Peyer's patch (tissue), 4 donors: ENCODE measurements around the gene SPRY2. TPM values are rescaled to one million over a fixed set of nuclear protein-coding genes. Genes with fewer than 3 reads are reported as not detected.

Experiments
- DNase-seq, 3 donors: peaks; one replicate each; pipeline ENCODE4 v3.0.0-alpha.2; 2017 to 2019
- H3K27ac ChIP-seq, 4 donors: fragments of 200-600 bp; sonication (generic); one replicate each; pipeline ENCODE4 v1.5.1; 2016 to 2019
- H3K27me3 ChIP-seq, 2 donors: fragments of 200-600 bp; sonication (generic); one replicate each; pipeline ENCODE4 v1.5.1; 2019
- H3K36me3 ChIP-seq, 3 donors: fragments of 200-600 bp; sonication (generic); one replicate each; pipeline ENCODE4 v1.5.1; 2016 to 2019
- H3K4me1 ChIP-seq, 4 donors: fragments of 200-600 bp; sonication (generic); one replicate each; pipeline ENCODE4 v1.5.1; 2016 to 2019
- H3K4me3 ChIP-seq, 4 donors: fragments of 200-600 bp; sonication (generic); 1 replicate in 3 of 4; 2 replicates in 1 of 4; pipeline ENCODE4 v1.5.1; 2016 to 2019; ENCODE audit warnings: mild to moderate bottlenecking in 1 of 4
- H3K9me3 ChIP-seq, 4 donors: fragments of 200-600 bp; sonication (generic); one replicate each; pipeline ENCODE4 v1.5.1; 2016 to 2019; ENCODE audit warnings: mild to moderate bottlenecking in 1 of 4
- CTCF ChIP-seq, 6 experiments: fragments of 450-650 bp in 4 of 6; fragments of 200-600 bp in 2 of 6; sonication (generic) in 1 of 6; IDR thresholded peaks; one replicate each; pipeline ENCODE4 v1.5.1; 2017 to 2019; ENCODE audit warnings: antibody characterized with exemption in 6 of 6, mild to moderate bottlenecking in 3 of 6, moderate library complexity in 1 of 6
- POLR2A ChIP-seq, 2 donors: fragments of 450-650 bp; IDR thresholded peaks; one replicate each; pipeline ENCODE4 v1.5.1; 2017; ENCODE audit warnings: antibody characterized with exemption in 2 of 2, mild to moderate bottlenecking in 2 of 2, moderate library complexity in 2 of 2
- total RNA-seq, 4 donors: library from RNA; depleted of rRNA; stranded (reverse); fragments of >200 nt; gene quantifications; one replicate each; pipeline ENCODE4 v1.1.0, GENCODE V29; 2016

The SPRY2 gene
- total RNA-seq, 4 donors from 2014 or later, result 18.2 to 33.9 (median 27.3) TPM

GRCh38 chr13:80386002-80386401 lies 45.1 kb upstream of the SPRY2 start:
- no peaks in the 10 kb centered on the region for H3K36me3 ChIP-seq
- no peaks in the 10 kb centered on the region for H3K4me1 ChIP-seq
- no peak overlapping the region for H3K27ac ChIP-seq
- H3K4me3 ChIP-seq, result no peak overlapping the region
- TF ChIP-seq POLR2A (IDR thresholded peaks at IDR 0.05), result no peak
- TF ChIP-seq CTCF (IDR thresholded peaks at IDR 0.05), result no peak
- DNase-seq, result no peak
- H3K27me3 ChIP-seq, result no peaks in the 10 kb centered on the region
- no peaks in the 10 kb centered on the region for H3K9me3 ChIP-seq

- Histone ChIP-seq H3K27ac (no peak overlapping the region), H3K4me1 (no peaks in the 10 kb centered on the region), H3K36me3 (no peaks in the 10 kb centered on the region), H3K4me3 (no peak overlapping the region), H3K9me3 (no peaks in the 10 kb centered on the region), H3K27me3 (no peaks in the 10 kb centered on the region)
- DNase-seq, result no peak
- TF ChIP-seq POLR2A (IDR thresholded peaks at IDR 0.05) (no peak), CTCF (IDR thresholded peaks at IDR 0.05) (no peak)
These were observed 41.6 kb upstream of the SPRY2 start for GRCh38 chr13:80382576-80382975.

DNA sequence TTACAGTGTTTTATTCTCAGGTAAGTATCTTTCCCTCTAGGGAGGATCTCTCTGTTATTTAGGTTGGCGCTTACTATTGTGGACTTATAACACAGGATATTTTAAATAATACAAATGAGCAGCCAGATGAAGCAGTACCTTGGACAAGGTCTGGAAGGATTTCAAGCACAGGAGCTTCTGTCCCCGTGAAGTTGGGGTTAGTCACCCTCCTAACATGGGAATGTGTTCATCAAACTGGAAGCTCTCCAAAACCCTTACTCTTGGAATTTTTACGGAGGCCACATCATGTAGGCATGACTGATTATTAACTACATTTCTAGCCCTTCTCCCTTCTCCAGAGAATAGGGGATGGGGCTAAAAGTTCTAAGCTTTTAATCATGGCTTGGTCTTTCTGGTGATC lies 38.3 kb upstream of the SPRY2 start:
- H3K4me3 ChIP-seq, result no peak overlapping the region
- no peaks in the 10 kb centered on the region for H3K36me3 ChIP-seq
- no peaks in the 10 kb centered on the region for H3K27me3 ChIP-seq
- no peaks in the 10 kb centered on the region for H3K4me1 ChIP-seq
- TF ChIP-seq CTCF (IDR thresholded peaks at IDR 0.05) (no peak), POLR2A (IDR thresholded peaks at IDR 0.05) (no peak)
- no peak for DNase-seq
- H3K9me3 ChIP-seq, result no peaks in the 10 kb centered on the region
- no peak overlapping the region for H3K27ac ChIP-seq

DNA sequence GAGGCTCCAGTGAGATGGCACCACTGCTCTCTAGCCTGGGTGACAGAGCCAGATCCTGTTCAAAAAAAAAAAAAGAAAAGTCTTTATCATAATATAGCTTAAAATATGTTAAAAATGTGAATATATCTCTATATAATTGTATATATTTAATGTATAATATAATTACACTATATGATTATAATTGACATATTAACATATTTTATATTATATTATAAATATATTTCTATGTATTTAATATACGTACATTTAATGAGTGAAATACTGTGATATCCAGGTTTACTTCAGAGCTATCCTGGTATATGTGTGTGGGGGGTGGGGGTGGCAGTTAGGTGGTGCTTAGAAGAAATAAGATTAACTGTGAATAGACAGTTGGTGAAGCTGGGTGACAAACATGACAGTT lies 35.6 kb upstream of the SPRY2 start:
- Histone ChIP-seq H3K27me3 (no peaks in the 10 kb centered on the region), H3K4me3 (no peak overlapping the region), H3K9me3 (no peaks in the 10 kb centered on the region), H3K27ac (no peak overlapping the region), H3K4me1 (no peaks in the 10 kb centered on the region), H3K36me3 (no peaks in the 10 kb centered on the region)
- TF ChIP-seq POLR2A (IDR thresholded peaks at IDR 0.05) (no peak), CTCF (IDR thresholded peaks at IDR 0.05) (no peak)
- DNase-seq, result no peak

DNA sequence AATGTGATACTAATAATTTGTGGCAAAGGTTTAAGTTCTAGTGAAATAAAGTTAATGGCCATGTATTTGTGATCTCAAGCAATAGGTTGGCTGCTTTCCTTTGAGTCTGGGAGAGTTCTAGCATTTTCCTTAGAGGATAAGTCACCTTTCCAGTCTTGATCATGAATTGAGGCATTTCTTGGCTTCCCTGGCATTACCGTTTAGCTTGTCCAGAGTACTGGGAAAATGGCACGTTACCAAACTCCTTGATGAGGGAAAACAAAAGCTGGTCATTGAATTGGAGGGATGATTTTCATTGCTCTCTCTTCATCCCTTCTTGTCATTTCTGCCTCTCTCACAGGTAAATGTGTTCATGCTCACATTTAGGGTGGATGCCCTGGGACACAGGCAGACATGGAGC lies 34.0 kb upstream of the SPRY2 start:
- no peak for DNase-seq
- no peak overlapping the region for H3K4me3 ChIP-seq
- no peaks in the 10 kb centered on the region for H3K9me3 ChIP-seq
- H3K36me3 ChIP-seq, result no peaks in the 10 kb centered on the region
- no peaks in the 10 kb centered on the region for H3K4me1 ChIP-seq
- TF ChIP-seq CTCF (IDR thresholded peaks at IDR 0.05) (no peak), POLR2A (IDR thresholded peaks at IDR 0.05) (no peak)
- H3K27ac ChIP-seq, result no peak overlapping the region
- no peaks in the 10 kb centered on the region for H3K27me3 ChIP-seq

- Histone ChIP-seq H3K27me3 (no peaks in the 10 kb centered on the region), H3K27ac (no peak overlapping the region), H3K9me3 (no peaks in the 10 kb centered on the region), H3K36me3 (no peaks in the 10 kb centered on the region), H3K4me3 (no peak overlapping the region), H3K4me1 (no peaks in the 10 kb centered on the region)
- no peak for DNase-seq
- no peak for TF ChIP-seq CTCF (IDR thresholded peaks at IDR 0.05)
- TF ChIP-seq POLR2A (IDR thresholded peaks at IDR 0.05), result no peak
These were observed 33.5 kb upstream of the SPRY2 start for GRCh38 chr13:80374444-80374843.
